ENCODE data around the gene HSF2.

- no peak for TF ChIP-seq CTCF (IDR thresholded peaks at IDR 0.05; ENCODE audit: low read depth, low read length, missing input control)
- TF ChIP-seq TAF1 (conservative IDR thresholded peaks at IDR 0.05), result no peak
- TF ChIP-seq RAD21 (IDR thresholded peaks at IDR 0.05), result no peak
- TF ChIP-seq, protein P1, sequence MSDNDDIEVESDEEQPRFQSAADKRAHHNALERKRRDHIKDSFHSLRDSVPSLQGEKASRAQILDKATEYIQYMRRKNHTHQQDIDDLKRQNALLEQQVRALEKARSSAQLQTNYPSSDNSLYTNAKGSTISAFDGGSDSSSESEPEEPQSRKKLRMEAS (IDR thresholded peaks at IDR 0.05), result no peak
- TF ChIP-seq HNF4G (IDR thresholded peaks at IDR 0.05), result no peak
- no peak for TF ChIP-seq RXRA (IDR thresholded peaks at IDR 0.05)
Observed at GRCh38 chr6:122422003-122422402, 22.6 kb downstream of the HSF2 start.

All from liver (tissue), 3 donors.